Neural cell (in vitro differentiated cells): Measurements from ENCODE around the gene RIMKLA. TPM values are rescaled to one million over a fixed set of nuclear protein-coding genes. Genes with fewer than 3 reads are reported as not detected.

ENCODE experiments used
- H2AFZ ChIP-seq: fragments of 200-600, 300-800 bp; sonication (generic), shearing (Covaris generic); 2 replicates; pipeline ENCODE4 v1.6.0; 2014; ENCODE audit warnings: low read depth, mild to moderate bottlenecking, antibody characterized with exemption, low read length, moderate library complexity
- H3F3A ChIP-seq: fragments of 200-600 bp; shearing (Covaris generic); 2 replicates; pipeline ENCODE4 v1.6.1; 2016; ENCODE audit warnings: mild to moderate bottlenecking, moderate library complexity, mixed read lengths, antibody characterized with exemption, low read length; ENCODE audit not compliant: insufficient read depth, poor library complexity, severe bottlenecking
- H3K27ac ChIP-seq: fragments of 200-600, 300-800 bp; sonication (generic), shearing (Covaris generic); 2 replicates; pipeline ENCODE4 v1.5.1; 2014; ENCODE audit warnings: mild to moderate bottlenecking, low read length, moderate library complexity
- H3K27me3 ChIP-seq: fragments of 300-800, 200-600 bp; sonication (generic), shearing (Covaris generic); 2 replicates; pipeline ENCODE4 v1.6.0; 2014; ENCODE audit warnings: mild to moderate bottlenecking, low read depth, low read length, moderate library complexity; ENCODE audit not compliant: insufficient read depth
- H3K36me3 ChIP-seq: fragments of 300-800, 200-600 bp; sonication (generic), shearing (Covaris generic); 2 replicates; pipeline ENCODE4 v1.5.1; 2014; ENCODE audit warnings: mild to moderate bottlenecking, antibody characterized with exemption, low read length, moderate library complexity; ENCODE audit not compliant: insufficient read depth
- H3K4me2 ChIP-seq: fragments of 300-800, 200-600 bp; sonication (generic), shearing (Covaris generic); 2 replicates; pipeline ENCODE4 v1.6.0; 2014; ENCODE audit warnings: mild to moderate bottlenecking, low read length
- H3K4me3 ChIP-seq: fragments of 300-800, 200-600 bp; sonication (generic), shearing (Covaris generic); 2 replicates; pipeline ENCODE4 v1.5.1; 2014; ENCODE audit warnings: mild to moderate bottlenecking, low read length, moderate library complexity
- H3K79me2 ChIP-seq: fragments of 200-600 bp; shearing (Covaris generic); replicated peaks from 2 replicates; pipeline ENCODE4 v1.6.0; 2014; ENCODE audit warnings: mild to moderate bottlenecking, low read length, moderate library complexity; ENCODE audit not compliant: insufficient read depth
- H3K9ac ChIP-seq: fragments of 300-800, 200-600 bp; sonication (generic), shearing (Covaris generic); 2 replicates; pipeline ENCODE4 v1.6.1; 2016; ENCODE audit warnings: mild to moderate bottlenecking, low read length, mixed read lengths
- H3K9me2 ChIP-seq: fragments of 200-600 bp; shearing (Covaris generic); 2 replicates; pipeline ENCODE4 v1.6.1; 2016; ENCODE audit warnings: mild to moderate bottlenecking, low read length, mixed read lengths; ENCODE audit not compliant: insufficient read depth
- H3K9me3 ChIP-seq: fragments of 200-600, 300-800 bp; sonication (generic), shearing (Covaris generic); 2 replicates; pipeline ENCODE4 v1.6.1; 2016; ENCODE audit warnings: mild to moderate bottlenecking, mixed run types, low read length, moderate library complexity, mixed read lengths
- H4K20me1 ChIP-seq: fragments of 200-600 bp; shearing (Covaris generic); 2 replicates; pipeline ENCODE4 v1.6.1; 2016; ENCODE audit warnings: mild to moderate bottlenecking, mixed run types; ENCODE audit not compliant: insufficient read depth
- EP300 ChIP-seq: fragments of 450-650 bp; conservative IDR thresholded peaks from 2 replicates; pipeline ENCODE4 v1.6.1; 2014; ENCODE audit warnings: antibody characterized with exemption, mild to moderate bottlenecking, moderate library complexity; ENCODE audit not compliant: poor library complexity, severe bottlenecking
- EZH2 ChIP-seq: fragments of 200-600, 300-800 bp; shearing (Covaris generic), sonication (generic); IDR thresholded peaks from 2 replicates; pipeline ENCODE4 v1.6.1; 2014; ENCODE audit warnings: antibody characterized with exemption, low read length, borderline replicate concordance, mild to moderate bottlenecking; ENCODE audit not compliant: insufficient read depth, poor library complexity, severe bottlenecking
- MXI1 ChIP-seq: fragments of 450-650 bp; conservative IDR thresholded peaks from 2 replicates; pipeline ENCODE4 v1.6.1; 2014; ENCODE audit warnings: antibody characterized with exemption, mild to moderate bottlenecking; ENCODE audit not compliant: poor library complexity, severe bottlenecking
- POLR2AphosphoS5 ChIP-seq: IDR thresholded peaks from 2 replicates; pipeline ENCODE4 v1.6.1; 2012
- RAD21 ChIP-seq: fragments of 450-650 bp; conservative IDR thresholded peaks from 2 replicates; pipeline ENCODE4 v1.6.1; 2014; ENCODE audit warnings: antibody characterized with exemption, mild to moderate bottlenecking, moderate library complexity
- SMC3 ChIP-seq: fragments of 450-650 bp; conservative IDR thresholded peaks from 2 replicates; pipeline ENCODE4 v1.6.1; 2014; ENCODE audit warnings: antibody characterized with exemption, mild to moderate bottlenecking, moderate library complexity; ENCODE audit not compliant: poor library complexity
- TAF1 ChIP-seq: IDR thresholded peaks from 2 replicates; pipeline ENCODE4 v1.6.1; 2012; ENCODE audit warnings: low read depth
- polyA plus RNA-seq: library from polyadenylated mRNA; depleted of rRNA; stranded (reverse); fragments of >200 nt; gene quantifications from 2 replicates; pipeline ENCODE4 v1.2.3, GENCODE V29; 2014
- TF ChIP-seq, protein P1 (sequence below): IDR thresholded peaks from 2 replicates; pipeline ENCODE4 v1.6.1; 2012; ENCODE audit warnings: borderline replicate concordance
- TF ChIP-seq, protein P2 (sequence below): fragments of 450-650 bp; IDR thresholded peaks from 2 replicates; pipeline ENCODE4 v1.5.1; 2014; ENCODE audit warnings: antibody characterized with exemption, mild to moderate bottlenecking, moderate library complexity; ENCODE audit not compliant: poor library complexity, severe bottlenecking

Gene RIMKLA
- polyA plus RNA-seq, 1 donor from 2014 or later = 35.4 TPM

DNA sequence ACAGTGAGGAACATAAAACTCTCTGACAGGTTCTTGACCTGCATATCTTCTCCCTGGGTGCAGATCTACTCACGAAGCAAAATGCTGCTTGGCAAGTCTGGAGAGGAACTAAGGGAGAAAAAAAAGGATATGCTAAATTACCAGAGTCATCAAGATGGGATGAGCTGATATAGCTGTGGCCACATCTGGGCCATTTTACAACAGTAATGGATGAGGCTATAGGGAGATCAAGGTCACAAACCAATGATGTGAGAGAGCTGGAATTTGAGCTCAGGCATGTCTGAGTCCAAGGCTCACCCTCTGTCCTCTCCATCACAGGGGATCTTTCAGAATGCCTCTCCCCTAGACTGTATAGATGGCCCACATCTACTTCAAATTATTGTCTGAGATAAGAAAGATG lies 49.0 kb downstream of the RIMKLA start:
- Histone ChIP-seq H4K20me1 (no peaks in the 10 kb centered on the region), H2AFZ (no peak overlapping the region), H3K27ac (no peak overlapping the region), H3K27me3 (no peaks in the 10 kb centered on the region), H3K4me3 (no peak overlapping the region), H3K9me2 (no peaks in the 10 kb centered on the region), H3K9ac (no peak overlapping the region), H3K79me2 (no peaks in the 10 kb centered on the region), H3F3A (peaks cover 10% of the 10 kb centered on the region), H3K4me2 (no peak overlapping the region), H3K36me3 (no peaks in the 10 kb centered on the region), H3K9me3 (no peaks in the 10 kb centered on the region)
- TF ChIP-seq RAD21 (no peak), MXI1 (no peak), EP300 (no peak), POLR2AphosphoS5 (no peak), EZH2 (no peak)
- TF ChIP-seq, protein P1, sequence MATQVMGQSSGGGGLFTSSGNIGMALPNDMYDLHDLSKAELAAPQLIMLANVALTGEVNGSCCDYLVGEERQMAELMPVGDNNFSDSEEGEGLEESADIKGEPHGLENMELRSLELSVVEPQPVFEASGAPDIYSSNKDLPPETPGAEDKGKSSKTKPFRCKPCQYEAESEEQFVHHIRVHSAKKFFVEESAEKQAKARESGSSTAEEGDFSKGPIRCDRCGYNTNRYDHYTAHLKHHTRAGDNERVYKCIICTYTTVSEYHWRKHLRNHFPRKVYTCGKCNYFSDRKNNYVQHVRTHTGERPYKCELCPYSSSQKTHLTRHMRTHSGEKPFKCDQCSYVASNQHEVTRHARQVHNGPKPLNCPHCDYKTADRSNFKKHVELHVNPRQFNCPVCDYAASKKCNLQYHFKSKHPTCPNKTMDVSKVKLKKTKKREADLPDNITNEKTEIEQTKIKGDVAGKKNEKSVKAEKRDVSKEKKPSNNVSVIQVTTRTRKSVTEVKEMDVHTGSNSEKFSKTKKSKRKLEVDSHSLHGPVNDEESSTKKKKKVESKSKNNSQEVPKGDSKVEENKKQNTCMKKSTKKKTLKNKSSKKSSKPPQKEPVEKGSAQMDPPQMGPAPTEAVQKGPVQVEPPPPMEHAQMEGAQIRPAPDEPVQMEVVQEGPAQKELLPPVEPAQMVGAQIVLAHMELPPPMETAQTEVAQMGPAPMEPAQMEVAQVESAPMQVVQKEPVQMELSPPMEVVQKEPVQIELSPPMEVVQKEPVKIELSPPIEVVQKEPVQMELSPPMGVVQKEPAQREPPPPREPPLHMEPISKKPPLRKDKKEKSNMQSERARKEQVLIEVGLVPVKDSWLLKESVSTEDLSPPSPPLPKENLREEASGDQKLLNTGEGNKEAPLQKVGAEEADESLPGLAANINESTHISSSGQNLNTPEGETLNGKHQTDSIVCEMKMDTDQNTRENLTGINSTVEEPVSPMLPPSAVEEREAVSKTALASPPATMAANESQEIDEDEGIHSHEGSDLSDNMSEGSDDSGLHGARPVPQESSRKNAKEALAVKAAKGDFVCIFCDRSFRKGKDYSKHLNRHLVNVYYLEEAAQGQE = no peak
- TF ChIP-seq, protein P2, sequence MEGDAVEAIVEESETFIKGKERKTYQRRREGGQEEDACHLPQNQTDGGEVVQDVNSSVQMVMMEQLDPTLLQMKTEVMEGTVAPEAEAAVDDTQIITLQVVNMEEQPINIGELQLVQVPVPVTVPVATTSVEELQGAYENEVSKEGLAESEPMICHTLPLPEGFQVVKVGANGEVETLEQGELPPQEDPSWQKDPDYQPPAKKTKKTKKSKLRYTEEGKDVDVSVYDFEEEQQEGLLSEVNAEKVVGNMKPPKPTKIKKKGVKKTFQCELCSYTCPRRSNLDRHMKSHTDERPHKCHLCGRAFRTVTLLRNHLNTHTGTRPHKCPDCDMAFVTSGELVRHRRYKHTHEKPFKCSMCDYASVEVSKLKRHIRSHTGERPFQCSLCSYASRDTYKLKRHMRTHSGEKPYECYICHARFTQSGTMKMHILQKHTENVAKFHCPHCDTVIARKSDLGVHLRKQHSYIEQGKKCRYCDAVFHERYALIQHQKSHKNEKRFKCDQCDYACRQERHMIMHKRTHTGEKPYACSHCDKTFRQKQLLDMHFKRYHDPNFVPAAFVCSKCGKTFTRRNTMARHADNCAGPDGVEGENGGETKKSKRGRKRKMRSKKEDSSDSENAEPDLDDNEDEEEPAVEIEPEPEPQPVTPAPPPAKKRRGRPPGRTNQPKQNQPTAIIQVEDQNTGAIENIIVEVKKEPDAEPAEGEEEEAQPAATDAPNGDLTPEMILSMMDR = no peak

DNA sequence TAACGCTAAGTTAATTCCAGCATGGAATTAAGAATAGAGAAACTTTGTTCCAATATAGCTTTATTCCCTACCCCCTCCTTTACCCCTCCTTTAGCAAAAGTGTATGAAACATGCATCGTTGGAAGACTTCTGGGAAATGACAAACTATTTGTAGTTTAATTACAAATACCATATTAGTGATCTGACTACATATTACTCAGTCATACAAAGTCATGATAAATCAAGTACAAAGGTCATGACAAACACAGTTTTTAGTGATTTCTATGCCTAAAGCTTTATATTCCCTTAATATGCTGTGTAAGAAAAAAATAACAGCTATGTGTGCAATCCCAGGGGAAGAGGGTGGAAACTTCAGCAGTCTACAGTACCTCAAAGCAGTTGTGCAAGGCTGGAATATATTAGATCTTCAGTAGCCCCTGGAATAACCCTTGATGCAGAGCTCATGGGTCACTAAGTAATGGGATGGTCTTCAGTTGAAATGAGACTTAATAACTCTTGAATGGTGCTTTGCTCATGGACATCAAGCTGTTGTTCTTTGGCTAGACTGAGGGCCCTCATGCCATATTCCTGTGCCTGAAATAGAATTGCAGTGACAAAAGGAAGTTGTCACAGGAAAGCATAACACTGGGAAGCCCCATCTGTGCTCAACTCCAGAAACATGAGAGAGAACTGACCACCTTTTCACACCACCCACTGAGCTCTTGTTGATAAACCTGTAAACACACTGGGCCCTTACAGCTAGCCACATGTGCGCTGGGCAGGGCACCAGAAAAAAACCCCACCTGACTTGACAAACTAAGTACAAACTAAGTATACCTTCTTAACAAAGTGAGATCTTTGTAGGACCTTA lies 49.9 kb downstream of the RIMKLA start:
- no peak overlapping the region for H3K4me2 ChIP-seq
- no peaks in the 10 kb centered on the region for H4K20me1 ChIP-seq
- H3K4me3 ChIP-seq = no peak overlapping the region
- no peak overlapping the region for H2AFZ ChIP-seq
- no peaks in the 10 kb centered on the region for H3K9me2 ChIP-seq
- H3K79me2 ChIP-seq = no peaks in the 10 kb centered on the region
- H3K36me3 ChIP-seq = no peaks in the 10 kb centered on the region
- TF ChIP-seq MXI1 (no peak), EZH2 (no peak), TAF1 (no peak), EP300 (no peak), POLR2AphosphoS5 (no peak), RAD21 (no peak), SMC3 (no peak)
- TF ChIP-seq, protein P2 = no peak
- TF ChIP-seq, protein P1 = no peak
- no peak overlapping the region for H3K9ac ChIP-seq
- H3K27me3 ChIP-seq = no peaks in the 10 kb centered on the region
- H3K27ac ChIP-seq = no peak overlapping the region
- H3F3A ChIP-seq = peaks cover 3% of the 10 kb centered on the region
- no peaks in the 10 kb centered on the region for H3K9me3 ChIP-seq
